Sigmoid colon (tissue), 4 donors: Measurements from ENCODE around the gene FAM110D.

Experiments used
- EP300 ChIP-seq, 4 donors: sonication (generic); formaldehyde crosslinking; IDR thresholded peaks; one replicate each; pipeline ENCODE4 v1.6.1; 2017; ENCODE audit warnings: antibody characterized with exemption in 4 of 4
- POLR2A ChIP-seq, 2 donors: fragments of 450-650 bp; IDR thresholded peaks; one replicate each; pipeline ENCODE4 v1.6.1; 2016; ENCODE audit warnings: antibody characterized with exemption in 2 of 2, mild to moderate bottlenecking in 2 of 2, moderate library complexity in 2 of 2
- POLR2AphosphoS5 ChIP-seq, 4 donors: sonication (generic); formaldehyde crosslinking; IDR thresholded peaks; one replicate each; pipeline ENCODE4 v1.6.1; 2017; ENCODE audit warnings: antibody characterized with exemption in 4 of 4
- TF ChIP-seq, protein P1 (sequence below), 4 experiments: fragments of 450-650 bp in 3 of 4; fragments of 200-600 bp in 1 of 4; IDR thresholded peaks; one replicate each; pipeline ENCODE4 v1.5.1; 2016 to 2019; ENCODE audit warnings: antibody characterized with exemption in 4 of 4, mild to moderate bottlenecking in 3 of 4, moderate library complexity in 2 of 4

DNA sequence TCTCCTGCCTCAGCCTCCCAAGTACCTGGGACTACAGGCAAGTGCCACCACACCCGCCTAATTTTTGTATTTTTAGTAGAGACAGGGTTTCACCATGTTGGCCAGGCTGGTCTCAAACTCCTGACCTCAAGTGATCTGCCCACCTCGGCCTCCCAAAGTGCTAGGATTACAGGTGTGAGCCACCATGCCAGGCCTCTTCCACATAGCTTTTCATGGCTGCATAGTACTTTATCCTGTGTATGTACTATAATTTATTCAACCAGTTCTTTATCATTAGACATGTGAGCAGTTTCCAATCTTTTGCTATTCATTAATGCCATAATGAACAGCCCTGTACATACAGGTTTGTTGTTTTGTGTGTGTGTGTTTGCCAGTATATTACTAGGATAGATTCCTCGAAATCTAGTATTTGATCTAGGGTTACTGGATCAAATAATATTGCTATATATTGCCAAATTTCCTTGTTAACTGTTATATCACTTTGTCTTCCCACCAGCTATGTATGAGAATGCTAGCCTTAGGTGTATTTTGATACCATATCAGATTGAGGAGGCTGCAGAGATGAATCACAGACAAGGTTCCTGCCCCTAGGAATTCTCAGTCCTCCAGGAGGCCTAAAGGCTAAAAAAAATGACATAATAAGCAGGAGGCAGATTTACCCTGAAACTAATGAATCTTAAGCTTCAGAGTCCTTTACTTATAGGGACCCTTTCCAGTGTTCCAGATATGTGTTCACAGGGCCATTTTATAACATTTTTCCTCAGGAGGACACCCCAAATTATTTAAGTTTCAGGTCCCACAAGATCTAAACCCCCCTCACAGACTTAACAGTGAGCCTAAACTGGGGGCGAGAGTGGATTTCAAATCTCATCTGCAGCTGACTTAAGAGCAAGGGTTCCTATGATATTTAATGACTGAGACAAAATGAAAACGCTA, 49.4 kb upstream of the FAM110D start:
- TF ChIP-seq, protein P1, sequence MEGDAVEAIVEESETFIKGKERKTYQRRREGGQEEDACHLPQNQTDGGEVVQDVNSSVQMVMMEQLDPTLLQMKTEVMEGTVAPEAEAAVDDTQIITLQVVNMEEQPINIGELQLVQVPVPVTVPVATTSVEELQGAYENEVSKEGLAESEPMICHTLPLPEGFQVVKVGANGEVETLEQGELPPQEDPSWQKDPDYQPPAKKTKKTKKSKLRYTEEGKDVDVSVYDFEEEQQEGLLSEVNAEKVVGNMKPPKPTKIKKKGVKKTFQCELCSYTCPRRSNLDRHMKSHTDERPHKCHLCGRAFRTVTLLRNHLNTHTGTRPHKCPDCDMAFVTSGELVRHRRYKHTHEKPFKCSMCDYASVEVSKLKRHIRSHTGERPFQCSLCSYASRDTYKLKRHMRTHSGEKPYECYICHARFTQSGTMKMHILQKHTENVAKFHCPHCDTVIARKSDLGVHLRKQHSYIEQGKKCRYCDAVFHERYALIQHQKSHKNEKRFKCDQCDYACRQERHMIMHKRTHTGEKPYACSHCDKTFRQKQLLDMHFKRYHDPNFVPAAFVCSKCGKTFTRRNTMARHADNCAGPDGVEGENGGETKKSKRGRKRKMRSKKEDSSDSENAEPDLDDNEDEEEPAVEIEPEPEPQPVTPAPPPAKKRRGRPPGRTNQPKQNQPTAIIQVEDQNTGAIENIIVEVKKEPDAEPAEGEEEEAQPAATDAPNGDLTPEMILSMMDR (IDR thresholded peaks at IDR 0.05): no peak
- TF ChIP-seq POLR2A (IDR thresholded peaks at IDR 0.05) (no peak), POLR2AphosphoS5 (IDR thresholded peaks at IDR 0.05) (no peak), EP300 (IDR thresholded peaks at IDR 0.05) (no peak)
